Frontal cortex (tissue), 4 donors: ENCODE data around the gene OR2A14. TPM values are rescaled to one million over a fixed set of nuclear protein-coding genes. Genes with fewer than 3 reads are reported as not detected.
"Not testable (repeated sequence)": the region's sequence is repeated elsewhere in the genome, so short reads cannot be mapped to it uniquely, and the experiment has no call there.

Experiments used
- DNase-seq, 2 donors: peaks; one replicate each; pipeline ENCODE4 v3.0.0; 2012; ENCODE audit warnings: low spot score in 2 of 2
- FAIRE-seq: peaks from 2 replicates; lab custom pipeline; 2012; peaks lifted over from hg19 to GRCh38; lab: Jason Lieb, UNC
- small RNA-seq: library from RNA; depleted of rRNA; stranded (forward); fragments of <200 nt; gene quantifications from one replicate; pipeline ENCODE3, GENCODE V24; 2014
- total RNA-seq: library from RNA; depleted of rRNA; stranded (reverse); fragments of >200 nt; gene quantifications from one replicate; pipeline ENCODE4 v1.2.3, GENCODE V29; 2014
- donor health status: control.
- donor health status: control.
- donor health status: control.

The OR2A14 gene
- total RNA-seq, 1 donor from 2014 or later, result not detected

DNA sequence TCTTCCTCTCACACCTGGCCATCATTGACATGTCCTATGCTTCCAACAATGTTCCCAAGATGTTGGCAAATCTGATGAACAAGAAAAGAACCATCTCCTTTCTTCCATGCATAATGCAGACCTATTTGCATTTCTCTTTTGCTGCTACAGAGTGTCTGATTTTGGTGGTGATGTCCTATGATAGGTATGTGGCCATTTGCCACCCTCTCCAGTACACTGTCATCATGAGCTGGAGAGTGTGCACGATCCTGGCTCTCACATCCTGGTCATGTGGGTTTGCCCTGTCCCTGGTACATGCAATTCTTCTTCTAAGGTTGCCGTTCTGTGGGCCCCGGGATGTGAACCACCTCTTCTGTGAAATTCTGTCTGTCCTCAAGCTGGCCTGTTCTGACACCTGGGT lies 19.2 kb downstream of the OR2A14 start:
- no peak for DNase-seq
- no peak for FAIRE-seq

DNA sequence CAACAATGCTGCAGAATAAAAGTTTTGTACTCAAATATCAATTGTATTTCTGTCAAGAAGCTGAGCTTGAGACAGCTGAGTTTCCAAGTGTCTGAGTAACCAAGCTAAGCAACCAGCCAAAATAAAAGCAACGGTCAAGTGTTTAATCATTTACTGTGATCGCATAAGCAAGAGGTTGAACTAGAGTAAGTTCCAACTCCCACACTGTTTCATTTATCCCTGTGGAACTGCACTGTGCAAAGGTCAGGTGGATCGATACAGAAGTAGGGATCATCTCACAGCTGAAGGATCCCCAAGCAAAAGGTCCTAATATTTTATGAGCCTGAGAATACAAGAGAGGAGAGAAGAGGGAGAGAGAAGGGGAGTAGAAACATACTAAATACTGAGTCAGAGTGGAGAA lies 21.4 kb downstream of the OR2A14 start:
- no peak for DNase-seq
- no peak for FAIRE-seq

DNA sequence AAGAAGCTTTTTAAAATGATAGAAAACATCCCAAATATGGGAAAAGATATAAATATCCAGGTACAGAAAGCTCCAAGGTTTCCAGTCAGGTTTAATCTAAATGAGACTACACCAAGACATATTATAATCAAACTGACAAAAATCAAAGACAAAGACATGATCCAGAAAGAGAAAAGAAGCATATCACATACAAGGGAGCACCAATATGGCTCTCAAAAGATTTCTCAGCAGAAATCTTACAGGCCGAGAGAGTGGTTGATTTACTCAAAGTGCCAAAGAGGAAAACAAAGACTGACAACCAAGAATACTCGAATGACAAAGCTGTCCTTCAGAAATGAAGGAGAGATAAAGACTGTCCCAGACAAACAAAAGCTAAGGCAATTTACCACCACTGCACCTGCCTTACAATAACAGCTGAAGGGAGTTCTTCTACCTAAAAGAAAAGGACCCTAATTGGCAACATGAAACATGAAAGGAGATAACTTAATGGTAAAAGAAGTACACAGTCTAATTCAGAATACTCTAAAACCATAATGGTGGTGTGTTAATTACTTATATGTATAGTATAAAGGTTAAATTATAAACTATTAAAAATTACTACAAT lies 25.4 kb downstream of the OR2A14 start:
- FAIRE-seq (no peak), DNase-seq (no peak)

DNA sequence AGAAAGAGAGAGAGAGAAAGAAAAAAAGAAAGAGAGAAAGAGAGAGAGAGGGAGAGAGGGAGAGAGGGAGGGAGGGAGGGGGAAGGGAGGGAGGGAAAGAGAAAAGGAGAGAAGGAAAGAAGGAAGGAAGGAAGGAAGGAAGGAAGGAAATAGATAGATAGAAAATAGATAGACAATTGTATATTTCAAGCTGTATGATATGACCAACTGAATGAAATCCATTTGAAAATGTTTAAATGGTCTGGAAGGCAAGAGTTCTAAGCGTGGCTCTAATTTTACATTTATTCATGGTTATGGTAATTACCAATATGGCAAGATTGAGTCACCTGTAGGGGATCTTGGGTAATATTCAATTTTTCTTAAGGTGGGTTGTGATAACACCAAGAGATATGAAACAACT lies 35.9 kb downstream of the OR2A14 start:
- FAIRE-seq (no peak), DNase-seq (no peak)

DNA sequence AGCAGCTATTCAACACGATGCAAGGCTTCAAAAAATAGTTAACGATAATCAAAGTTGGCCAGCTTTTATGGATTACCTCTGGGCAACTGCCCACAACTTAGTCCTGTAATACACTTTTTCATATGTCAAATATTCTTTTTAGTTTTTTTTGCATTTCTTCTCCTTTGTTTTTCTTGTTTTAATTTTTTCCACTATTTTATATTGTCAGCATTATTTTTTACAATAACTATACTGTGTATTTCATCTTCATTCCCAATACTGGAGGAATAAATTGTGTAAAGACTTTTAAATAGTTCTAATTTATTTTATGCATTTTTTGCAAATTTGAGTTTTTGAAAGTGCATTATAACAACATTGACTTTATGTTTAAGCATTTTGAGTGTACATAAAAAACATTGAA lies 41.8 kb downstream of the OR2A14 start:
- FAIRE-seq, result no peak
- no peak for DNase-seq

DNA sequence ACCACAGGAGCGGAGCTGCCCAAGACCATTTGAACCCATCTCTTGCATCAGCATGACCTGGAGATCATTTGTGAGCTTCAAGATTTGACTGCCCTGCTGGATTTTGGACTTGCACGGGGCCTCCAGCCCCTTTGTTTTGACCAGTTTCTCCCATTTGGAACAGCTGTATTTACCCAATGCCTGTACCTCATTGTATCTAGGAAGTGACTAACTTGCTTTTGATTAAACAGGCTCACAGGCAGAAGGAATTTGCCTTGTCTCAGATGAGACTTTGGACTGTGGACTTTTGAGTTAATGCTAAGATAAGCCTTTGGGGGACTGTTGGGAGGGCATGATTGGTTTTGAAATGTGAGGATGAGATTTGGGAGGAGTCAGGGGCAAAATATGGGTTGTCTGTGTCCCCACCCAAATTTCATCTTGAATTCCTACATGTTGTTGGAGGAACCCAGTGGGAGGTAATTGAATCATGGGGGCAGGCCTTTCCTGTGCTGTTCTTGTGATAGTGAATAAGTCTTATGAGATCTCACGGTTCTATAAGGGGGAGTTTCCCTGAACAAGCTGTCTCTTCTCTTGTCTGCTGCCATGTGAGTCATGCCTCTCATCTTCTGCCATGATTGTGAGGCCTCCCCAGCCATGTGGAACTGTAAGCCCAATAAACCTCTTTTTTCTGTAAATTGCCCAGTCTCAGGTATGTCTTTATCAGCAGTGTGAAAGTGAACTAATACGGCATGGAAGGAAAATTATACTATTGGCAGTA lies 48.8 kb downstream of the OR2A14 start:
- not testable (repeated sequence) for DNase-seq, FAIRE-seq

DNA sequence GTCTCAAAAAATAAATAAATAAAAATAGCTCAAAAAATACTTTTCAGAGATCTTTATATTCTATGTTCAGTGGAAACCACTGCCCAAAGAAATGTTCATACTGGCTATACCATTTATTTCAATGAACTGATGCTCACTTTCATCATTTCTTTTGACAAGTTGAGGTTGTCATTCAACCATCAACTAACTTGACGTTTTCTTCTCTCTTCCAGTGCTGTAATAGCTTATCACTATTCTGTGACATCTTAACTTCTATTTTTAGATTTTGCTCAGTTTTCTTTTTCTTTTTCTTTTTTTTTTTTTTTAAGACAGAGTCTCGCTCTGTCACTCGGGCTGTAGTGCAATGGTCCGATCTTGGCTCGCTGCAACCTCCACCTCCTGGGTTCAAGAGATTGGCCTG lies 51.6 kb downstream of the OR2A14 start:
- no peak for DNase-seq
- FAIRE-seq, result no peak

DNA sequence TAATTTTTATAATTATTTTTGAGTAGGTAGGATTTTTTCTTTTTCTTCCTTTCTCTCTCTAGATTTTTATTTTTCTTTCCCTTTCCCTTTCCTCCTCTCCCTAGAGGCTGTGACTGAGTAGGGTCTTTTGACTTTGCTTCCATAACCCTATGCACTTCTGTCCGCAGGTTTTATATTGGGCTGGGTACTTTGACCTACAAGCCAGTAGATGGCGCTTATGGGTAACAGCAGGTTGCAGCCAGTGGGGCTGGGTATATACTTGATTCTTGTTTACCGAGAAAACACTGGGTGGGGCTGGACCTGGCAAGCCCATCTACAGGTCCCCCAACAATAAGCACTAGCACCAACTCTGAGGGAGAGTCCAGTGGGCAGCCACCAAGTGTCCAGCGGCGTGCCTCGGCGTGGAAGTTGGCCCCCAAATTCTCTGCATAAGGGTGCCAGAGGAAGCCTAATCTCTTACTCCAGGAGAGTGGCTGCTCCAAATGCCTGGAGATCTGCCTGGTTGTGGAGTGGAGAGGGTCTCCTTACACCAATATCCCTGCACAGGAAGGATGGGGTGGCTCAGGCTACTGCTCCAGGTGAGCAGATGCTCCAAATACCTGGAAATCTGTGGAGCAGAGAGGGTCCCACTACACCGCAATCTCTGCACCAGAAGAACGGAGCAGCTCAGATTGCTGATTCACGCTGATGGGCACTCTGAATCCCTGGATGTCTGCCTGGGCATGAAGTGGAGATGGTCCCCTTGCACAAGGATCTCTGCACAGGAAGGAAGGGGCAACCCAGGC lies 55.6 kb downstream of the OR2A14 start:
- not testable (repeated sequence) for FAIRE-seq, DNase-seq

DNA sequence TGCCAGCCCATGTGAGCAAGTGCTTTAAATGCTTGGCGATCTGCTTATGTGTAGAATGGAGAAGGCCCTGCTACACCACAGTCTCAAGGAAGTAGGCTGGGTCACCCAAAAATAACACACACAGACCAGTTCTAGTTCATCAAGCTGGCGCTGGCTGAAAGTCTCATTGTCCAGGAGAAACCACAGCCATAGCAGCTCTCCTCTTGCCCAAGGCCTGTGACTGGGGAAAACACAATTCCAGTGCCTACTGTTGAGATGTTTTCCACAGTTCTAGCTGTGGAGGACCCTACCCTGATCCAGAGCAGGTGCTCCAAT lies 56.1 kb downstream of the OR2A14 start:
- not testable (repeated sequence) for DNase-seq, FAIRE-seq

Small RNA genes lying within 50 kb of the gene (small RNA-seq; reads per million reads assigned to genes)
- gene OR2A41P, result not detected

Other genes starting within 250 kb of the OR2A14 start
- gene TCAF1, start 221.0 kb upstream of the OR2A14 start, total RNA-seq, result 160 TPM
- not detected for gene OR2F2, start 187.9 kb upstream of the OR2A14 start, total RNA-seq
- not detected for gene OR2F1, start 168.3 kb upstream of the OR2A14 start, total RNA-seq
- not detected for gene OR6B1, start 122.9 kb upstream of the OR2A14 start, total RNA-seq
- gene OR2A5, start 74.2 kb upstream of the OR2A14 start, total RNA-seq, result not detected
- gene OR2A25, start 53.4 kb upstream of the OR2A14 start, total RNA-seq, result not detected
- not detected for gene OR2A12, start 36.9 kb upstream of the OR2A14 start, total RNA-seq
- gene OR2A2, start 13.6 kb upstream of the OR2A14 start, total RNA-seq, result not detected
- gene CTAGE4, start 60.3 kb downstream of the OR2A14 start, total RNA-seq, result 0.41 TPM
- 0.82 TPM for gene ARHGEF35, start 72.7 kb downstream of the OR2A14 start, total RNA-seq
- under 0.01 TPM for gene OR2A42, start 116.4 kb downstream of the OR2A14 start, total RNA-seq
- gene OR2A7, start 141.6 kb downstream of the OR2A14 start, total RNA-seq, result not detected
- 0.41 TPM for gene CTAGE8, start 146.1 kb downstream of the OR2A14 start, total RNA-seq
- not detected for gene OR2A1, start 189.2 kb downstream of the OR2A14 start, total RNA-seq
- gene ARHGEF5, start 232.2 kb downstream of the OR2A14 start, total RNA-seq, result 0.82 TPM